Duodenal mucosa (tissue), 2 donors: ENCODE data around the gene KIF18A.
"Not testable (repeated sequence)": the region's sequence is repeated elsewhere in the genome, so short reads cannot be mapped to it uniquely, and the experiment has no call there.

ENCODE experiments used
- H3K27ac ChIP-seq: one replicate; pipeline ENCODE4 v1.7.0; 2013; ENCODE audit warnings: low read depth, low read length
- H3K27me3 ChIP-seq, 2 donors: one replicate each; pipeline ENCODE4 v1.7.0; 2013; ENCODE audit warnings: low read length in 2 of 2, control low read depth in 1 of 2; ENCODE audit not compliant: insufficient read depth in 2 of 2, control insufficient read depth in 1 of 2
- H3K36me3 ChIP-seq, 2 donors: one replicate each; pipeline ENCODE4 v1.7.0; 2013; ENCODE audit warnings: low read length in 2 of 2, control low read depth in 1 of 2; ENCODE audit not compliant: insufficient read depth in 2 of 2, control insufficient read depth in 1 of 2
- H3K4me1 ChIP-seq, 2 donors: one replicate each; pipeline ENCODE4 v1.7.0; 2013; ENCODE audit warnings: low read length in 2 of 2, control low read depth in 1 of 2; ENCODE audit not compliant: insufficient read depth in 2 of 2, control insufficient read depth in 1 of 2
- H3K4me3 ChIP-seq, 2 donors: one replicate each; pipeline ENCODE4 v1.7.0; 2013; ENCODE audit warnings: low read length in 2 of 2, low read depth in 1 of 2
- H3K9ac ChIP-seq, 2 donors: one replicate each; pipeline ENCODE4 v1.7.0; 2013; ENCODE audit warnings: low read length in 2 of 2, low read depth in 1 of 2
- H3K9me3 ChIP-seq, 2 donors: one replicate each; pipeline ENCODE4 v1.7.0; 2013; ENCODE audit warnings: low read length in 2 of 2, control low read depth in 1 of 2; ENCODE audit not compliant: control insufficient read depth in 1 of 2

KIF18A gene

DNA sequence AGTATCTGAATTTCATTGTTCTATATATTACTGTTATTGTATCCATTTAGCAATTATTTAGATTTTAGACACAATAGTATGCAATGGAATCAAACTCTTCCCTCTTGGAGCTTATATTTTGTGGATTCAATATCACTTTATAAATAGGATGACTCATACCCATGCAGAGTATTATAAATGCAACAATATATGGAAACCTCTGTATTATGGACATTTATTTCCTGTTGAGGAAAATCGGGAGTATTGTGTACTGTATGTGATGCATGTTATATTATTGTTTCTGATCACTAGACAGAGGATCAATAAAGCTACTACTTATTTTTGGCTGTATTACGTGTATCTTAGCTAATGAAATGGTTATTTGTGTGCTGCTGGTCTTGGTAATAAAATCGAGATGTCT, 1.0 kb upstream of the KIF18A start:
- peaks cover 0 to 2% of the 10 kb centered on the region in 2 donors for H3K36me3 ChIP-seq
- H3K9ac ChIP-seq: peak overlapping the region in 1 of 2 donors; percentile 86
- H3K9me3 ChIP-seq: no peaks in the 10 kb centered on the region
- no peak overlapping the region for H3K27ac ChIP-seq
- H3K4me3 ChIP-seq: peak overlapping the region; percentile 67 to 79
- peaks cover 21 to 39% of the 10 kb centered on the region in 2 donors for H3K4me1 ChIP-seq
- H3K27me3 ChIP-seq: no peaks in the 10 kb centered on the region

DNA sequence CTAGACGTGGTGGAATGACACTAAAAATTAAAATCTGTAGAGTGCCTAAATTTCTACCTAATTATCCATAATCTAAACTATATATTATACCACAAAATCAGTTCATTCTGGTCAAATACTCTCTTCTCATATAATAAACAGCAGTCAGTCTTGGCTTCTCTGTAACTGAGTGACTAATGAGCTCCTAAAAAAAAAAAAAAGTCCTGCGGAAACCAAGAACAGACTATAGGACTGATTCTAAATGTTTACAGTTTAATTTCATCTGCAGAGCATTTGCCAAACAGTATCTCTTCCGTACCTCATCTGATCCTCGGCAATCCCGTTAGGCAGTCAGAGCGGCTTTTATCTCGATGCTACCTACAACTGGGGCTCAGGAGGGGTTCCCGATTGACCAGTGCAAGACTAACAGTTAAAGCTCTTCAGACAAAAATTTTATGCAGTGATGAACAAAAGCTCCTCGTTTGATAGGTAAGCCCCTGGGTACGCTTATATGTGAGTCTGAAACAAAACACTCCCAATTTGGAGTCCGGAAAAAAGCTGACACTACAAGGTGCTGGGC, 686 bp downstream of the KIF18A start:
- H3K9ac ChIP-seq: peak overlapping the region; percentile 71 to 79
- H3K27me3 ChIP-seq: no peaks in the 10 kb centered on the region
- no peaks in the 10 kb centered on the region for H3K9me3 ChIP-seq
- peak overlapping the region; percentile 87 to 90 for H3K4me3 ChIP-seq
- H3K4me1 ChIP-seq: peaks cover 21 to 39% of the 10 kb centered on the region in 2 donors
- H3K27ac ChIP-seq: peak overlapping the region; percentile 47
- H3K36me3 ChIP-seq: no peaks in the 10 kb centered on the region

- Histone ChIP-seq H3K4me1 (peaks cover 21 to 37% of the 10 kb centered on the region in 2 donors), H3K9ac (peak overlapping the region in 1 of 2 donors; percentile 79), H3K27ac (no peak overlapping the region), H3K27me3 (no peaks in the 10 kb centered on the region), H3K36me3 (no peaks in the 10 kb centered on the region), H3K4me3 (peak overlapping the region in 1 of 2 donors; percentile 87), H3K9me3 (no peaks in the 10 kb centered on the region)
Observed at GRCh38 chr11:28106353-28107043, 1.5 kb downstream of the KIF18A start.

DNA sequence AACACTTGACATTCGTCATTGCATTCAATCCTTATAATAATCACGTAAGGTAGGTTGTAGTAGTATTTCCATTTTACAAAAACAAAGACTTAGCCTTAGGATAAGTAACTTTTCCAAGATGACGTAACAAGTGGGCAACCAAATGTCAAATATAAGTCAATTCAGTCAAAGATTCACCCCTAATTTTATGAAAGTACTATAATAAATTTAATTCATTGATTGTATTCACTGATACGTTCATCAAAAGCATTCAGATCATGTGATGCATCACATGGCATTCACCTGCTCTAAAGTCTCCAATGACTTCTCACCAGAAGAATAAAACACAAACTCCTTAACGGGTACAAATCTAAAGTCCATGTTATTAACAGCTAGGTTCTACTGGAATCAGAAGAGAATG, 2.1 kb downstream of the KIF18A start:
- Histone ChIP-seq H3K27me3 (no peaks in the 10 kb centered on the region), H3K4me1 (peaks cover 17 to 30% of the 10 kb centered on the region in 2 donors)

GRCh38 chr11:28104984-28105383, 3.0 kb downstream of the KIF18A start:
- H3K36me3 ChIP-seq: no peaks in the 10 kb centered on the region
- no peaks in the 10 kb centered on the region for H3K27me3 ChIP-seq
- no peak overlapping the region for H3K9ac ChIP-seq

More for the DNA sequence above, 2.1 kb downstream of the KIF18A start:
- Histone ChIP-seq H3K9ac (no peak overlapping the region), H3K4me3 (no peak overlapping the region), H3K9me3 (no peaks in the 10 kb centered on the region), H3K27ac (no peak overlapping the region), H3K36me3 (no peaks in the 10 kb centered on the region)

DNA sequence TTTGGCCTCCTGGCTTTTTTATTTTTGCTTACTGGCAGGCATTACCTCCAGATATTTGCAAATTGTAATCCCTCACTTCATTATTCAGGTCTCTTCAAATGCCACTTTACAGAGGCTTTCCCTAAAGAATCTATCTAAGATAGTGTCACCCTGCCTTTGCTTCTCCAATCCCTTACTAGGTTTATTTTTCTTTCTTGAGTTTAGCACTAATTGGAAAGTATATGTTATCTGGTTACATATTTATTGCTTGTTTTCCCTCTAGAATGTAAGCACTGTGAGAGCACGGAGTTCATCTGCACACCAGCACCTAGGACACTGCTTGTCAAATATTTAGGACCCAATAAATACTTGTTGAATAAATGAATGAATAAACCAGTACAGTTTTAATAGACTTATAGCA, 3.5 kb downstream of the KIF18A start:
- no peaks in the 10 kb centered on the region for H3K27me3 ChIP-seq
- H3K36me3 ChIP-seq: no peaks in the 10 kb centered on the region
- no peak overlapping the region for H3K4me3 ChIP-seq
- H3K4me1 ChIP-seq: peaks cover 16 to 23% of the 10 kb centered on the region in 2 donors
- H3K9me3 ChIP-seq: no peaks in the 10 kb centered on the region
- no peak overlapping the region for H3K27ac ChIP-seq
- no peak overlapping the region for H3K9ac ChIP-seq

More at GRCh38 chr11:28104984-28105383, 3.0 kb downstream of the KIF18A start:
- peaks cover 18 to 28% of the 10 kb centered on the region in 2 donors for H3K4me1 ChIP-seq
- H3K4me3 ChIP-seq: no peak overlapping the region
- H3K9me3 ChIP-seq: no peaks in the 10 kb centered on the region
- no peak overlapping the region for H3K27ac ChIP-seq

GRCh38 chr11:28102300-28102699, 5.7 kb downstream of the KIF18A start:
- not testable (repeated sequence) for H3K9me3 ChIP-seq, H3K9ac ChIP-seq, H3K27me3 ChIP-seq, H3K4me3 ChIP-seq, H3K36me3 ChIP-seq, H3K4me1 ChIP-seq, H3K27ac ChIP-seq

GRCh38 chr11:28100665-28101064, 7.3 kb downstream of the KIF18A start:
- no peaks in the 10 kb centered on the region for H3K36me3 ChIP-seq
- no peak overlapping the region for H3K4me3 ChIP-seq
- no peaks in the 10 kb centered on the region for H3K27me3 ChIP-seq
- no peak overlapping the region for H3K27ac ChIP-seq
- H3K9ac ChIP-seq: no peak overlapping the region
- H3K4me1 ChIP-seq: peaks cover 0 to 6% of the 10 kb centered on the region in 2 donors
- no peaks in the 10 kb centered on the region for H3K9me3 ChIP-seq

DNA sequence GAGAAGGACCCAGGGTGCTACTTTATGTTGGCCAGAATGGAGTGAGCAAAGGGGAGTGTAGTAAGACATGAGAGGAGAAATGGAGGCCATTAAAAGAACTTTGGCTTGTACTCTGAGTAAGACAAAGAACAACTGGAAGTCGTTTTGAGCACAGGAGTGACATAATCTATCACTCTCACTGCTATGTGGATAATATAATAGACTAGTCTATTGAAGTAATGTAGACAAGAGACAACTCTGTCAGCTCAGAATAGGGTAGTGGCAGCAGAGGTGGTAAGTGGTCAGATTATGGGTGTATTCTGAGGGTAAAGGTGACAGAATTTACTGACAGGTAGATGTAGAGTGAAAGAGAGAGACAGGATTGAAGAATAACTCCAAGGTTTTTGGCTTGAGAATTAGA, 8.2 kb downstream of the KIF18A start:
- no peaks in the 10 kb centered on the region for H3K9me3 ChIP-seq
- H3K4me1 ChIP-seq: peaks cover 0 to 6% of the 10 kb centered on the region in 2 donors
- H3K4me3 ChIP-seq: no peak overlapping the region
- no peaks in the 10 kb centered on the region for H3K36me3 ChIP-seq
- no peaks in the 10 kb centered on the region for H3K27me3 ChIP-seq
- H3K9ac ChIP-seq: no peak overlapping the region
- H3K27ac ChIP-seq: no peak overlapping the region

DNA sequence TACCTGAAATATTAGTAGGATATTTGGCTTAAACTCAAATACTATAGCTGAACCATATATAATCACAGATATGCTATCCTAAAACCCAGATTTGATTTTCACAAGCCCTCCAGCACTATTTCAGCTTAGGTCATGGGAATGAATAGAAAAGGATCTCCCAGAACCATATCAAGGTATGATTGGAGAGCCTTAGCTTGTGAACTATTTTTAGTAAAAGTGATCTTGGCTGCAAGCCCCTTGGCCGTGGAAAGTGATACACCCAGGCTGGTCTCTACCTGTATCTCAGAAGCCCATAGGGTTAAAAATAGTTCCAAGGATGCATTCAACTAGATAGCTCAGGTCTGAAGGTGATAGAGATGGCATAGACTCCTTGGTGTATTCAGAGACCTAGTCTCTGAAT, 9.7 kb downstream of the KIF18A start:
- H3K36me3 ChIP-seq: no peaks in the 10 kb centered on the region
- no peaks in the 10 kb centered on the region for H3K9me3 ChIP-seq
- H3K9ac ChIP-seq: no peak overlapping the region
- H3K27me3 ChIP-seq: no peaks in the 10 kb centered on the region
- H3K4me1 ChIP-seq: peaks cover 0 to 6% of the 10 kb centered on the region in 2 donors
- H3K4me3 ChIP-seq: no peak overlapping the region
- H3K27ac ChIP-seq: no peak overlapping the region
